Liver (tissue), 3 donors: Measurements from ENCODE around the gene ZNF792.

Experiments
- ATF3 ChIP-seq: IDR thresholded peaks from 2 replicates; pipeline ENCODE4 v1.6.1; 2016; ENCODE audit warnings: antibody characterized with exemption
- CTCF ChIP-seq: fragments of 150-350 bp; IDR thresholded peaks from 2 replicates; pipeline ENCODE4 v1.5.1; 2017; ENCODE audit warnings: improper control_type of control experiment, low read depth, low read length; ENCODE audit not compliant: missing input control
- FOXA1 ChIP-seq: IDR thresholded peaks from 2 replicates; pipeline ENCODE4 v1.6.1; 2016; ENCODE audit warnings: antibody characterized with exemption
- JUND ChIP-seq, 2 donors: IDR thresholded peaks; 2 replicates each; pipeline ENCODE4 v1.6.1; 2016; ENCODE audit warnings: antibody characterized with exemption in 2 of 2
- RXRA ChIP-seq, 2 donors: IDR thresholded peaks; 2 replicates each; pipeline ENCODE4 v1.6.1; 2017 to 2018; ENCODE audit warnings: antibody characterized with exemption in 2 of 2, mild to moderate bottlenecking in 1 of 2
- TAF1 ChIP-seq: conservative IDR thresholded peaks from 2 replicates; pipeline ENCODE4 v1.6.1; 2016; ENCODE audit warnings: antibody characterized with exemption, mild to moderate bottlenecking
- donor health status: healthy.
- donor health status: healthy.

GRCh38 chr19:34967551-34967950, 3.5 kb upstream of the ZNF792 start:
- TF ChIP-seq TAF1 = no peak
- no peak for TF ChIP-seq RXRA (IDR thresholded peaks at IDR 0.05)
- no peak for TF ChIP-seq ATF3
- no peak for TF ChIP-seq CTCF
- TF ChIP-seq FOXA1 = no peak
- TF ChIP-seq JUND (IDR thresholded peaks at IDR 0.05) = no peak
